GM23338 (cell line): Measurements from ENCODE around the gene NDUFS6. TPM values are rescaled to one million over a fixed set of nuclear protein-coding genes. Genes with fewer than 3 reads are reported as not detected.

Source experiments
- ATAC-seq: fragments of 200-7000 bp; cut with Tn5 transposase; 3 replicates; pipeline ENCODE4 v1.9.1; 2020
- DNase-seq: peaks from one replicate; pipeline ENCODE4 v3.0.0-alpha.2; 2015; ENCODE audit warnings: low spot score
- H2AFZ ChIP-seq: fragments of 200-600 bp; sonication (generic); 2 replicates; pipeline ENCODE4 v1.8.0; 2016; ENCODE audit warnings: antibody characterized with exemption, mild to moderate bottlenecking, moderate library complexity
- H3F3A ChIP-seq: fragments of 200-600 bp; sonication (generic); replicated peaks from 2 replicates; pipeline ENCODE4 v1.8.0; 2017; ENCODE audit warnings: antibody characterized with exemption, mixed run types, low read depth
- H3K27ac ChIP-seq: fragments of 200-600 bp; sonication (generic); 2 replicates; pipeline ENCODE4 v1.6.1; 2016; ENCODE audit warnings: low read depth
- H3K27me3 ChIP-seq: fragments of 200-600 bp; sonication (generic); 2 replicates; pipeline ENCODE4 v1.8.0; 2016; ENCODE audit warnings: mild to moderate bottlenecking, mixed run types, moderate library complexity; ENCODE audit not compliant: insufficient read depth
- H3K36me3 ChIP-seq: fragments of 200-600 bp; sonication (generic); 2 replicates; pipeline ENCODE4 v1.8.0; 2016; ENCODE audit warnings: mild to moderate bottlenecking; ENCODE audit not compliant: insufficient read depth
- H3K4me1 ChIP-seq: fragments of 200-600 bp; sonication (generic); 2 replicates; pipeline ENCODE4 v1.8.0; 2016; ENCODE audit warnings: mild to moderate bottlenecking, moderate library complexity; ENCODE audit not compliant: insufficient read depth
- H3K4me2 ChIP-seq: fragments of 200-600 bp; sonication (generic); 2 replicates; pipeline ENCODE4 v1.7.1; 2017; ENCODE audit warnings: mixed run types
- H3K4me3 ChIP-seq: fragments of 200-600 bp; sonication (generic); 2 replicates; pipeline ENCODE4 v1.6.1; 2016; ENCODE audit warnings: mixed run types
- H3K79me2 ChIP-seq: fragments of 200-600 bp; sonication (generic); replicated peaks from 2 replicates; pipeline ENCODE4 v1.8.0; 2017; ENCODE audit warnings: mild to moderate bottlenecking; ENCODE audit not compliant: insufficient read depth
- H3K9me2 ChIP-seq: fragments of 200-600 bp; sonication (generic); 2 replicates; pipeline ENCODE4 v1.8.0; 2017; ENCODE audit not compliant: insufficient read depth
- H4K20me1 ChIP-seq: fragments of 200-600 bp; sonication (generic); replicated peaks from 2 replicates; pipeline ENCODE4 v1.8.0; 2017; ENCODE audit warnings: mild to moderate bottlenecking; ENCODE audit not compliant: insufficient read depth
- H3K27ac Mint-ChIP-seq: 2 replicates; pipeline ENCODE4 v1.8.0; 2020; ENCODE audit warnings: inconsistent platforms, mild to moderate bottlenecking, moderate library complexity, mixed read lengths
- H3K27me3 Mint-ChIP-seq: 3 replicates; pipeline ENCODE4 v1.8.0; 2022; ENCODE audit warnings: low read depth, mild to moderate bottlenecking, moderate library complexity, mixed read lengths, inconsistent platforms; ENCODE audit not compliant: insufficient read depth, poor library complexity
- H3K36me3 Mint-ChIP-seq: 3 replicates; pipeline ENCODE4 v1.8.0; 2021; ENCODE audit warnings: low read depth, mild to moderate bottlenecking, inconsistent platforms, moderate library complexity, mixed read lengths
- H3K4me1 Mint-ChIP-seq: 3 replicates; pipeline ENCODE4 v1.8.0; 2020; ENCODE audit warnings: mild to moderate bottlenecking, inconsistent platforms, mixed read lengths
- H3K4me3 Mint-ChIP-seq: 3 replicates; pipeline ENCODE4 v1.8.0; 2021; ENCODE audit warnings: moderate library complexity, mild to moderate bottlenecking, inconsistent platforms, mixed read lengths
- H3K9me3 Mint-ChIP-seq: 3 replicates; pipeline ENCODE4 v1.8.0; 2020; ENCODE audit warnings: moderate library complexity, mild to moderate bottlenecking, inconsistent platforms, mixed read lengths
- CREB1 ChIP-seq: fragments of 250-450 bp; sonication (Bioruptor Pico); IDR thresholded peaks from 2 replicates; pipeline ENCODE4 v1.5.0; 2020; ENCODE audit warnings: low read depth, mild to moderate bottlenecking, moderate library complexity
- EZH2 ChIP-seq: fragments of 200-600 bp; sonication (generic); IDR thresholded peaks from one replicate; pipeline ENCODE4 v1.8.0; 2017; ENCODE audit warnings: antibody characterized with exemption, mild to moderate bottlenecking, low read depth; ENCODE audit not compliant: unreplicated experiment
- EZH2phosphoT487 ChIP-seq: fragments of 200-600 bp; sonication (generic); IDR thresholded peaks from one replicate; pipeline ENCODE4 v1.8.1; 2018; ENCODE audit warnings: antibody characterized with exemption; ENCODE audit not compliant: unreplicated experiment
- JUNB ChIP-seq: IDR thresholded peaks from one replicate; pipeline ENCODE4 v1.6.1; 2016; ENCODE audit warnings: antibody characterized with exemption; ENCODE audit not compliant: unreplicated experiment
- NANOG ChIP-seq: IDR thresholded peaks from 2 replicates; pipeline ENCODE4 v1.6.1; 2016; ENCODE audit warnings: antibody characterized with exemption, borderline replicate concordance
- POLR2AphosphoS5 ChIP-seq: IDR thresholded peaks from 2 replicates; pipeline ENCODE4 v1.6.1; 2016; ENCODE audit warnings: antibody characterized with exemption, low read depth
- STAT1 ChIP-seq: IDR thresholded peaks from one replicate; pipeline ENCODE4 v1.6.1; 2016; ENCODE audit warnings: antibody characterized with exemption; ENCODE audit not compliant: unreplicated experiment
- ZNF114 ChIP-seq: fragments of 250-450 bp; sonication (Bioruptor Pico); IDR thresholded peaks from 2 replicates; pipeline ENCODE4 v1.5.0; 2020; ENCODE audit warnings: mild to moderate bottlenecking, moderate library complexity
- ZNF331 ChIP-seq: fragments of 250-450 bp; sonication (Bioruptor Pico); IDR thresholded peaks from 2 replicates; pipeline ENCODE4 v1.5.0; 2020; ENCODE audit warnings: low read depth, mild to moderate bottlenecking, moderate library complexity
- polyA plus RNA-seq: library from polyadenylated mRNA; unstranded; fragments of >200 nt; fragmentation: Nextera tagmentation; extraction: Ambion mirVana; gene quantifications from 2 replicates; pipeline ENCODE4 v1.2.1, GENCODE V29; 2016
- total RNA-seq: library from RNA; depleted of rRNA; stranded (reverse); fragments of >200 nt; shearing (Covaris generic); gene quantifications from 2 replicates; pipeline ENCODE4 v1.2.3, GENCODE V29; 2014
- TF ChIP-seq, protein P1 (sequence below): fragments of 250-450 bp; sonication (Bioruptor Pico); IDR thresholded peaks from 2 replicates; pipeline ENCODE4 v1.5.0; 2020; ENCODE audit warnings: mild to moderate bottlenecking, moderate library complexity
- TF ChIP-seq, protein P2 (sequence below): IDR thresholded peaks from 2 replicates; pipeline ENCODE4 v1.6.1; 2016; ENCODE audit warnings: antibody characterized with exemption
- TF ChIP-seq, protein P3 (sequence below), 2 experiments: fragments of 200-600 bp in 1 of 2; sonication (generic) in 1 of 2; conservative IDR thresholded peaks; 2 replicates each; pipeline versions ENCODE4 v1.5.1 to v1.6.1; 2016 to 2017; ENCODE audit warnings: antibody characterized with exemption in 2 of 2, low read depth in 2 of 2, mild to moderate bottlenecking in 2 of 2, moderate library complexity in 1 of 2
- TF ChIP-seq, protein P4 (sequence below): IDR thresholded peaks from one replicate; pipeline ENCODE4 v1.6.1; 2018; ENCODE audit warnings: antibody characterized with exemption; ENCODE audit not compliant: unreplicated experiment

NDUFS6 gene
- total and polyA plus RNA-seq, 2 experiments from 2014 or later: 94.8 to 289 TPM

DNA sequence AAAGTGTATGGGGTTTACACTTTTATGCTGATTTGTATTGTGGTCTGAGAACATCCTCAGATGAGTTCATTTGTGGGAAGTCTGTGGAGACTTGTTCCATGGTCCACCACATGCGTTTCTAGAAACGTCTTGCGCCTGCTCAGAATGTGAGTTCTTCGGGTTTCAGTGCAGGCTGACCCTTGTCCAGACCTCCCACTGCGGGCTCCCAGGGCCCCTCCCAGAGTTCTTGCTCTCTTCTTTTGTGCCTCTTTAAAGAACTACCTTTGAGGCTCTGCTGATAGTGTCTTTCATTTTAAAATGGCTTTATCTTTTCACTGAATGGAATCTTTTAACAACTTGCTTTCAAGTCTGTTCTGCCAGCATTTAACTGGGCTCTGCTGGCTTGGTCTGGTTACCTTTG is 17.6 kb downstream of the NDUFS6 start:
- Histone ChIP-seq H3K27me3 (no peaks in the 10 kb centered on the region), H3K36me3 (peaks cover 24% of the 10 kb centered on the region), H3K4me2 (no peak overlapping the region), H3F3A (no peaks in the 10 kb centered on the region; the same call in 1 of the 2 replicates), H3K4me3 (no peak overlapping the region), H3K27ac (no peak overlapping the region), H2AFZ (no peak overlapping the region), H4K20me1 (peaks cover 4% of the 10 kb centered on the region), H3K79me2 (peaks cover 16% of the 10 kb centered on the region), H3K9me2 (no peaks in the 10 kb centered on the region), H3K4me1 (0 out of 2 replicates have a peak, but pooled peaks cover 5% of the 10 kb centered on the region)
- peaks cover 24% of the 10 kb centered on the region for H3K4me1 Mint-ChIP-seq
- H3K9me3 Mint-ChIP-seq: no peaks in the 10 kb centered on the region
- no peak for DNase-seq
- no peak overlapping the region for H3K27ac Mint-ChIP-seq
- H3K27me3 Mint-ChIP-seq: peaks cover 10% of the 10 kb centered on the region
- H3K4me3 Mint-ChIP-seq: no peak overlapping the region
- TF ChIP-seq STAT1 (no peak), EZH2phosphoT487 (no peak), ZNF331 (CRISPR knock-in tag) (no peak), NANOG (no peak), EZH2 (no peak), CREB1 (CRISPR knock-in tag) (no peak), ZNF114 (CRISPR knock-in tag) (no peak), JUNB (no peak), POLR2AphosphoS5 (no peak)
- TF ChIP-seq, protein P1, sequence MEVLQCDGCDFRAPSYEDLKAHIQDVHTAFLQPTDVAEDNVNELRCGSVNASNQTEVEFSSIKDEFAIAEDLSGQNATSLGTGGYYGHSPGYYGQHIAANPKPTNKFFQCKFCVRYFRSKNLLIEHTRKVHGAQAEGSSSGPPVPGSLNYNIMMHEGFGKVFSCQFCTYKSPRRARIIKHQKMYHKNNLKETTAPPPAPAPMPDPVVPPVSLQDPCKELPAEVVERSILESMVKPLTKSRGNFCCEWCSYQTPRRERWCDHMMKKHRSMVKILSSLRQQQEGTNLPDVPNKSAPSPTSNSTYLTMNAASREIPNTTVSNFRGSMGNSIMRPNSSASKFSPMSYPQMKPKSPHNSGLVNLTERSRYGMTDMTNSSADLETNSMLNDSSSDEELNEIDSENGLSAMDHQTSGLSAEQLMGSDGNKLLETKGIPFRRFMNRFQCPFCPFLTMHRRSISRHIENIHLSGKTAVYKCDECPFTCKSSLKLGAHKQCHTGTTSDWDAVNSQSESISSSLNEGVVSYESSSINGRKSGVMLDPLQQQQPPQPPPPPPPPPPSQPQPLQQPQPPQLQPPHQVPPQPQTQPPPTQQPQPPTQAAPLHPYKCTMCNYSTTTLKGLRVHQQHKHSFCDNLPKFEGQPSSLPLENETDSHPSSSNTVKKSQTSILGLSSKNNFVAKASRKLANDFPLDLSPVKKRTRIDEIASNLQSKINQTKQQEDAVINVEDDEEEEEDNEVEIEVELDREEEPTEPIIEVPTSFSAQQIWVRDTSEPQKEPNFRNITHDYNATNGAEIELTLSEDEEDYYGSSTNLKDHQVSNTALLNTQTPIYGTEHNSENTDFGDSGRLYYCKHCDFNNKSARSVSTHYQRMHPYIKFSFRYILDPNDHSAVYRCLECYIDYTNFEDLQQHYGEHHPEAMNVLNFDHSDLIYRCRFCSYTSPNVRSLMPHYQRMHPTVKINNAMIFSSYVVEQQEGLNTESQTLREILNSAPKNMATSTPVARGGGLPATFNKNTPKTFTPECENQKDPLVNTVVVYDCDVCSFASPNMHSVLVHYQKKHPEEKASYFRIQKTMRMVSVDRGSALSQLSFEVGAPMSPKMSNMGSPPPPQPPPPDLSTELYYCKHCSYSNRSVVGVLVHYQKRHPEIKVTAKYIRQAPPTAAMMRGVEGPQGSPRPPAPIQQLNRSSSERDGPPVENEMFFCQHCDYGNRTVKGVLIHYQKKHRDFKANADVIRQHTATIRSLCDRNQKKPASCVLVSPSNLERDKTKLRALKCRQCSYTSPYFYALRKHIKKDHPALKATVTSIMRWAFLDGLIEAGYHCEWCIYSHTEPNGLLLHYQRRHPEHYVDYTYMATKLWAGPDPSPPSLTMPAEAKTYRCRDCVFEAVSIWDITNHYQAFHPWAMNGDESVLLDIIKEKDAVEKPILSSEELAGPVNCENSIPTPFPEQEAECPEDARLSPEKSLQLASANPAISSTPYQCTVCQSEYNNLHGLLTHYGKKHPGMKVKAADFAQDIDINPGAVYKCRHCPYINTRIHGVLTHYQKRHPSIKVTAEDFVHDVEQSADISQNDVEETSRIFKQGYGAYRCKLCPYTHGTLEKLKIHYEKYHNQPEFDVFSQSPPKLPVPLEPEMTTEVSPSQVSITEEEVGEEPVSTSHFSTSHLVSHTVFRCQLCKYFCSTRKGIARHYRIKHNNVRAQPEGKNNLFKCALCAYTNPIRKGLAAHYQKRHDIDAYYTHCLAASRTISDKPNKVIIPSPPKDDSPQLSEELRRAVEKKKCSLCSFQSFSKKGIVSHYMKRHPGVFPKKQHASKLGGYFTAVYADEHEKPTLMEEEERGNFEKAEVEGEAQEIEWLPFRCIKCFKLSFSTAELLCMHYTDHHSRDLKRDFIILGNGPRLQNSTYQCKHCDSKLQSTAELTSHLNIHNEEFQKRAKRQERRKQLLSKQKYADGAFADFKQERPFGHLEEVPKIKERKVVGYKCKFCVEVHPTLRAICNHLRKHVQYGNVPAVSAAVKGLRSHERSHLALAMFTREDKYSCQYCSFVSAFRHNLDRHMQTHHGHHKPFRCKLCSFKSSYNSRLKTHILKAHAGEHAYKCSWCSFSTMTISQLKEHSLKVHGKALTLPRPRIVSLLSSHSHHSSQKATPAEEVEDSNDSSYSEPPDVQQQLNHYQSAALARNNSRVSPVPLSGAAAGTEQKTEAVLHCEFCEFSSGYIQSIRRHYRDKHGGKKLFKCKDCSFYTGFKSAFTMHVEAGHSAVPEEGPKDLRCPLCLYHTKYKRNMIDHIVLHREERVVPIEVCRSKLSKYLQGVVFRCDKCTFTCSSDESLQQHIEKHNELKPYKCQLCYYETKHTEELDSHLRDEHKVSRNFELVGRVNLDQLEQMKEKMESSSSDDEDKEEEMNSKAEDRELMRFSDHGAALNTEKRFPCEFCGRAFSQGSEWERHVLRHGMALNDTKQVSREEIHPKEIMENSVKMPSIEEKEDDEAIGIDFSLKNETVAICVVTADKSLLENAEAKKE (CRISPR knock-in tag): no peak
- TF ChIP-seq, protein P2, sequence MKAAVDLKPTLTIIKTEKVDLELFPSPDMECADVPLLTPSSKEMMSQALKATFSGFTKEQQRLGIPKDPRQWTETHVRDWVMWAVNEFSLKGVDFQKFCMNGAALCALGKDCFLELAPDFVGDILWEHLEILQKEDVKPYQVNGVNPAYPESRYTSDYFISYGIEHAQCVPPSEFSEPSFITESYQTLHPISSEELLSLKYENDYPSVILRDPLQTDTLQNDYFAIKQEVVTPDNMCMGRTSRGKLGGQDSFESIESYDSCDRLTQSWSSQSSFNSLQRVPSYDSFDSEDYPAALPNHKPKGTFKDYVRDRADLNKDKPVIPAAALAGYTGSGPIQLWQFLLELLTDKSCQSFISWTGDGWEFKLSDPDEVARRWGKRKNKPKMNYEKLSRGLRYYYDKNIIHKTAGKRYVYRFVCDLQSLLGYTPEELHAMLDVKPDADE: no peak
- TF ChIP-seq, protein P3, sequence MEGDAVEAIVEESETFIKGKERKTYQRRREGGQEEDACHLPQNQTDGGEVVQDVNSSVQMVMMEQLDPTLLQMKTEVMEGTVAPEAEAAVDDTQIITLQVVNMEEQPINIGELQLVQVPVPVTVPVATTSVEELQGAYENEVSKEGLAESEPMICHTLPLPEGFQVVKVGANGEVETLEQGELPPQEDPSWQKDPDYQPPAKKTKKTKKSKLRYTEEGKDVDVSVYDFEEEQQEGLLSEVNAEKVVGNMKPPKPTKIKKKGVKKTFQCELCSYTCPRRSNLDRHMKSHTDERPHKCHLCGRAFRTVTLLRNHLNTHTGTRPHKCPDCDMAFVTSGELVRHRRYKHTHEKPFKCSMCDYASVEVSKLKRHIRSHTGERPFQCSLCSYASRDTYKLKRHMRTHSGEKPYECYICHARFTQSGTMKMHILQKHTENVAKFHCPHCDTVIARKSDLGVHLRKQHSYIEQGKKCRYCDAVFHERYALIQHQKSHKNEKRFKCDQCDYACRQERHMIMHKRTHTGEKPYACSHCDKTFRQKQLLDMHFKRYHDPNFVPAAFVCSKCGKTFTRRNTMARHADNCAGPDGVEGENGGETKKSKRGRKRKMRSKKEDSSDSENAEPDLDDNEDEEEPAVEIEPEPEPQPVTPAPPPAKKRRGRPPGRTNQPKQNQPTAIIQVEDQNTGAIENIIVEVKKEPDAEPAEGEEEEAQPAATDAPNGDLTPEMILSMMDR (conservative IDR thresholded peaks at IDR 0.05; ENCODE audit: low read depth in 2 of 2): no peak
- TF ChIP-seq, protein P4, sequence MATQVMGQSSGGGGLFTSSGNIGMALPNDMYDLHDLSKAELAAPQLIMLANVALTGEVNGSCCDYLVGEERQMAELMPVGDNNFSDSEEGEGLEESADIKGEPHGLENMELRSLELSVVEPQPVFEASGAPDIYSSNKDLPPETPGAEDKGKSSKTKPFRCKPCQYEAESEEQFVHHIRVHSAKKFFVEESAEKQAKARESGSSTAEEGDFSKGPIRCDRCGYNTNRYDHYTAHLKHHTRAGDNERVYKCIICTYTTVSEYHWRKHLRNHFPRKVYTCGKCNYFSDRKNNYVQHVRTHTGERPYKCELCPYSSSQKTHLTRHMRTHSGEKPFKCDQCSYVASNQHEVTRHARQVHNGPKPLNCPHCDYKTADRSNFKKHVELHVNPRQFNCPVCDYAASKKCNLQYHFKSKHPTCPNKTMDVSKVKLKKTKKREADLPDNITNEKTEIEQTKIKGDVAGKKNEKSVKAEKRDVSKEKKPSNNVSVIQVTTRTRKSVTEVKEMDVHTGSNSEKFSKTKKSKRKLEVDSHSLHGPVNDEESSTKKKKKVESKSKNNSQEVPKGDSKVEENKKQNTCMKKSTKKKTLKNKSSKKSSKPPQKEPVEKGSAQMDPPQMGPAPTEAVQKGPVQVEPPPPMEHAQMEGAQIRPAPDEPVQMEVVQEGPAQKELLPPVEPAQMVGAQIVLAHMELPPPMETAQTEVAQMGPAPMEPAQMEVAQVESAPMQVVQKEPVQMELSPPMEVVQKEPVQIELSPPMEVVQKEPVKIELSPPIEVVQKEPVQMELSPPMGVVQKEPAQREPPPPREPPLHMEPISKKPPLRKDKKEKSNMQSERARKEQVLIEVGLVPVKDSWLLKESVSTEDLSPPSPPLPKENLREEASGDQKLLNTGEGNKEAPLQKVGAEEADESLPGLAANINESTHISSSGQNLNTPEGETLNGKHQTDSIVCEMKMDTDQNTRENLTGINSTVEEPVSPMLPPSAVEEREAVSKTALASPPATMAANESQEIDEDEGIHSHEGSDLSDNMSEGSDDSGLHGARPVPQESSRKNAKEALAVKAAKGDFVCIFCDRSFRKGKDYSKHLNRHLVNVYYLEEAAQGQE: no peak
- peaks cover 86% of the 10 kb centered on the region for H3K36me3 Mint-ChIP-seq
- ATAC-seq: peak; percentile 65
